ENCODE data around the gene CNOT2. TPM values are rescaled to one million over a fixed set of nuclear protein-coding genes. Genes with fewer than 3 reads are reported as not detected.

Gene CNOT2
- total RNA-seq, 2 donors from 2014 or later, result 96.2 to 96.5 TPM

DNA sequence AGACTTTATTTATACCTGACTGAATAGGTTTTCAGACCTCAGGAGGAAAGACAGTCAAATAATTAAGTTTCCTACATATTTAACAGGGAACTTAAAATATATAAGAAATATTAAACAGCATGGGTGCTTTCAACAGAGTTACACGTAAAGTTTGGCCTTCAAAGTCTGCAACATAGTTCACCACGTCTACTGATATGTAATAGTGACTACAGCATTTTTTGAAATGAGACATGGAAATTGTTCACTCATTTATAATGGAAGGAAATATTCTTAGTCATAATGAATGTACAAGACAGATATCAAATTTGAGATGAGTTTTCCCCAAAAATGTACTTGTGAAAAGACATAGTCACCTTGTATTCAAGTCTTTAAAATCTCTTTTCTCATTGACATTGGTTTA lies 66.1 kb downstream of the CNOT2 start:
- Histone ChIP-seq H3K4me3 (ENCODE audit: low read length) (no peak overlapping the region), H3K9me3 (ENCODE audit: control insufficient read depth, low read length) (peaks cover 15% of the 10 kb centered on the region), H3K27ac (ENCODE audit: low read depth, low read length) (no peak overlapping the region), H3K9ac (ENCODE audit: extremely low read depth, low read length, poor library complexity, severe bottlenecking) (no peak overlapping the region), H3K27me3 (ENCODE audit: control insufficient read depth, insufficient read depth, low read length, poor library complexity, severe bottlenecking) (no peaks in the 10 kb centered on the region), H3K4me1 (ENCODE audit: control insufficient read depth, insufficient read depth, low read length) (no peaks in the 10 kb centered on the region), H3K36me3 (ENCODE audit: control insufficient read depth, insufficient read depth, low read length) (peaks cover 45% of the 10 kb centered on the region)
- no peak for DNase-seq
- H3K27me3 Mint-ChIP-seq (ENCODE audit: insufficient read depth), result no peaks in the 10 kb centered on the region
- peaks cover 13% of the 10 kb centered on the region for H3K9me3 Mint-ChIP-seq
- WGBS, 2 experiments (ENCODE audit: insufficient coverage in 1 of 2, insufficient read length in 1 of 2), result 100% methylated on average over 2 of the region's 2 CpGs; no CpG with 5 or more reads in 1 of the 2 experiments
- no peak overlapping the region for H3K4me3 Mint-ChIP-seq
- TF ChIP-seq, protein P1, sequence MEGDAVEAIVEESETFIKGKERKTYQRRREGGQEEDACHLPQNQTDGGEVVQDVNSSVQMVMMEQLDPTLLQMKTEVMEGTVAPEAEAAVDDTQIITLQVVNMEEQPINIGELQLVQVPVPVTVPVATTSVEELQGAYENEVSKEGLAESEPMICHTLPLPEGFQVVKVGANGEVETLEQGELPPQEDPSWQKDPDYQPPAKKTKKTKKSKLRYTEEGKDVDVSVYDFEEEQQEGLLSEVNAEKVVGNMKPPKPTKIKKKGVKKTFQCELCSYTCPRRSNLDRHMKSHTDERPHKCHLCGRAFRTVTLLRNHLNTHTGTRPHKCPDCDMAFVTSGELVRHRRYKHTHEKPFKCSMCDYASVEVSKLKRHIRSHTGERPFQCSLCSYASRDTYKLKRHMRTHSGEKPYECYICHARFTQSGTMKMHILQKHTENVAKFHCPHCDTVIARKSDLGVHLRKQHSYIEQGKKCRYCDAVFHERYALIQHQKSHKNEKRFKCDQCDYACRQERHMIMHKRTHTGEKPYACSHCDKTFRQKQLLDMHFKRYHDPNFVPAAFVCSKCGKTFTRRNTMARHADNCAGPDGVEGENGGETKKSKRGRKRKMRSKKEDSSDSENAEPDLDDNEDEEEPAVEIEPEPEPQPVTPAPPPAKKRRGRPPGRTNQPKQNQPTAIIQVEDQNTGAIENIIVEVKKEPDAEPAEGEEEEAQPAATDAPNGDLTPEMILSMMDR (conservative IDR thresholded peaks at IDR 0.05), result no peak
- no peaks in the 10 kb centered on the region for H3K4me1 Mint-ChIP-seq
- peaks cover 39% of the 10 kb centered on the region for H3K36me3 Mint-ChIP-seq (ENCODE audit: low read depth)
- no peak overlapping the region for H3K27ac Mint-ChIP-seq

DNA sequence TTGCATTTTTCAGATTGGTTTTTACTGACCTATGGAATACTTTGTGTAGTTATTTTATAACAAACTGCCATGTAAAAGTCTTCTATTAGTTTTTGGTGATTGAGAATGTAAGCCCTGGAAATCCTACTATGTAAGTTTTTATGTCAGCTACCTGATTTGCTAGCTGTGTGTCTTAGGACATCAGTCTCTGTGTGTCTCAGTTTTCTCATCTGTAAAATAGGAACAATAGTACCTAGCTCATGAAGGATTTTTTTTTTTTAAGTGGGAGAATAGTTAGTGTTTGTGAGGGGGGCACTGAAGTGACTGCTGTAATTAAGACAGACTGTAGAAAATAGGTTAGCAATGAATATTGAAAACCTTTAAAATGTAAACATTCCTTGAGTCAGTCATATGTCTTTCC lies 70.9 kb downstream of the CNOT2 start:
- peaks cover 23% of the 10 kb centered on the region for H3K36me3 Mint-ChIP-seq (ENCODE audit: low read depth)
- no peaks in the 10 kb centered on the region for H3K9me3 Mint-ChIP-seq
- H3K27me3 ChIP-seq (ENCODE audit: control insufficient read depth, insufficient read depth, low read length, poor library complexity, severe bottlenecking), result no peaks in the 10 kb centered on the region
- no peaks in the 10 kb centered on the region for H3K4me1 ChIP-seq (ENCODE audit: control insufficient read depth, insufficient read depth, low read length)
- TF ChIP-seq, protein P1 (conservative IDR thresholded peaks at IDR 0.05), result no peak
- H3K4me3 Mint-ChIP-seq, result no peak overlapping the region
- no peaks in the 10 kb centered on the region for H3K4me1 Mint-ChIP-seq
- no peak for DNase-seq
- H3K27me3 Mint-ChIP-seq (ENCODE audit: insufficient read depth), result no peaks in the 10 kb centered on the region
- no peak overlapping the region for H3K9ac ChIP-seq (ENCODE audit: extremely low read depth, low read length, poor library complexity, severe bottlenecking)
- no peaks in the 10 kb centered on the region for H3K9me3 ChIP-seq (ENCODE audit: control insufficient read depth, low read length)
- no peak overlapping the region for H3K27ac ChIP-seq (ENCODE audit: low read depth, low read length)
- H3K4me3 ChIP-seq (ENCODE audit: low read length), result no peak overlapping the region
- no peak overlapping the region for H3K27ac Mint-ChIP-seq
- peaks cover 39% of the 10 kb centered on the region for H3K36me3 ChIP-seq (ENCODE audit: control insufficient read depth, insufficient read depth, low read length)

- no peak overlapping the region for H3K4me3 Mint-ChIP-seq
- no peaks in the 10 kb centered on the region for H3K27me3 Mint-ChIP-seq (ENCODE audit: insufficient read depth)
- H3K9me3 Mint-ChIP-seq, result no peaks in the 10 kb centered on the region
- Histone ChIP-seq H3K4me1 (ENCODE audit: control insufficient read depth, insufficient read depth, low read length) (no peaks in the 10 kb centered on the region), H3K27me3 (ENCODE audit: control insufficient read depth, insufficient read depth, low read length, poor library complexity, severe bottlenecking) (no peaks in the 10 kb centered on the region), H3K36me3 (ENCODE audit: control insufficient read depth, insufficient read depth, low read length) (peaks cover 40% of the 10 kb centered on the region), H3K9me3 (ENCODE audit: control insufficient read depth, low read length) (no peaks in the 10 kb centered on the region), H3K9ac (ENCODE audit: extremely low read depth, low read length, poor library complexity, severe bottlenecking) (no peak overlapping the region), H3K27ac (ENCODE audit: low read depth, low read length) (no peak overlapping the region), H3K4me3 (ENCODE audit: low read length) (no peak overlapping the region)
- H3K36me3 Mint-ChIP-seq (ENCODE audit: low read depth), result peaks cover 13% of the 10 kb centered on the region
- 90 to 99% methylated on average over 2 to 3 of the region's 3 CpGs for WGBS, 2 experiments (ENCODE audit: insufficient coverage in 1 of 2, insufficient read length in 1 of 2)
- DNase-seq, result no peak
- TF ChIP-seq, protein P1 (conservative IDR thresholded peaks at IDR 0.05), result no peak
- no peak overlapping the region for H3K27ac Mint-ChIP-seq
- H3K4me1 Mint-ChIP-seq, result no peaks in the 10 kb centered on the region
Measured at GRCh38 chr12:70317781-70318180, 74.5 kb downstream of the CNOT2 start.

Measured in endodermal cell (in vitro differentiated cells).